ENCODE data around the gene PSAP. TPM values are rescaled to one million over a fixed set of nuclear protein-coding genes. Genes with fewer than 3 reads are reported as not detected.
A peak's percentile ranks its signal among the peaks of the same experiment; 100 is the strongest.
"Not testable (repeated sequence)": the region's sequence is repeated elsewhere in the genome, so short reads cannot be mapped to it uniquely, and the experiment has no call there.

PSAP gene
- total RNA-seq, 1 donor from 2014 or later: 614 TPM

DNA sequence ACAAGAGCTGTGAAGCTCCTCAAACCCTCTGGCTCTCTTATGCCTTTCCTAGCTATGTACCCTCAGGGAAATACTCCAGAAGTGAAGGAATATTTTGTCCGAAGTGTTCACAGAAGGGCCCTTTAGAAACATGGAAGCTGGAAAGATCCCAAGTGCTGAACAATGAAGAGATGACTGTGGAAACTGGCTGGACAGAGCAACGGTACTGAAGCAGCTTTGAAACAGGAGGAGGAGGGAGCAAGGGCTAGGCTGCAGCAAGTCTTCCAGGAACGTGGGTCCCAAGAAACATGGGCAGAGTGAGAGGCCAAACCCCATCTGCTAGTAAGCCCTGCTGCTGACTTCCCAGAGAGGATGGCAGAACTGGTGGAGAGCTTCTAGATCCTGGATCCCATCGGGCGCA, 3.0 kb upstream of the PSAP start:
- TF ChIP-seq, protein P1, sequence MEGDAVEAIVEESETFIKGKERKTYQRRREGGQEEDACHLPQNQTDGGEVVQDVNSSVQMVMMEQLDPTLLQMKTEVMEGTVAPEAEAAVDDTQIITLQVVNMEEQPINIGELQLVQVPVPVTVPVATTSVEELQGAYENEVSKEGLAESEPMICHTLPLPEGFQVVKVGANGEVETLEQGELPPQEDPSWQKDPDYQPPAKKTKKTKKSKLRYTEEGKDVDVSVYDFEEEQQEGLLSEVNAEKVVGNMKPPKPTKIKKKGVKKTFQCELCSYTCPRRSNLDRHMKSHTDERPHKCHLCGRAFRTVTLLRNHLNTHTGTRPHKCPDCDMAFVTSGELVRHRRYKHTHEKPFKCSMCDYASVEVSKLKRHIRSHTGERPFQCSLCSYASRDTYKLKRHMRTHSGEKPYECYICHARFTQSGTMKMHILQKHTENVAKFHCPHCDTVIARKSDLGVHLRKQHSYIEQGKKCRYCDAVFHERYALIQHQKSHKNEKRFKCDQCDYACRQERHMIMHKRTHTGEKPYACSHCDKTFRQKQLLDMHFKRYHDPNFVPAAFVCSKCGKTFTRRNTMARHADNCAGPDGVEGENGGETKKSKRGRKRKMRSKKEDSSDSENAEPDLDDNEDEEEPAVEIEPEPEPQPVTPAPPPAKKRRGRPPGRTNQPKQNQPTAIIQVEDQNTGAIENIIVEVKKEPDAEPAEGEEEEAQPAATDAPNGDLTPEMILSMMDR (conservative IDR thresholded peaks at IDR 0.05; ENCODE audit: low read depth, low read length): no peak
- no peak overlapping the region for H3K4me3 ChIP-seq (ENCODE audit: low read depth, low read length)
- DNase-seq (ENCODE audit: low read depth): no peak

DNA sequence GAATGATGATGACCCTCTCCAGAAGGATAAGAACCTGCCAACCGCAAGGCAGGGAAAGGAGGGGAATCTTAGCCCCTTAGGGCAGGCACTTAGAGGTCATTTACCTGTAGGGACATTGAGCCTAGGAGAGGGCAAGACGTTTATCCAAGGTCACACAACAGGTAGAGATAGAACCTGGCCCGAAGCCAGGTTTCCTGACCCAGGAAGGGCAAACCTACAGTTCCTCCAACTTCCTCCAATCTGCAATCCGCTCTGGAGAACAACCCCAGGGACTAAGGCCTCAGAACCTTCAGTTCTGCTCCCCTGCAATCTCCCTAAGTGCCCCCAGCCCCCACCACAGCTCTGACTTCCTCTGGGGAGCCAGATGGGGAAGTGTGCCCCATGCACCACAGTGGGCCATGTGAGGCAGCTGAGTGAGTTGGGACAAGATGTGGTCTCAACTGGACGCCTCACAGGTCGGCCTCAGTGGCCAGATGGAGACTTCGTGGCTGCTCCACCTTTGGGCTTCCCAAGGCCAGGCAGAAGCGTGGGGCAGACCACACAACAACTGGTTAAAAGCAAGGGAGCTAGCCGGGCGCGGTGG, 1.4 kb upstream of the PSAP start:
- no peak for DNase-seq (ENCODE audit: low read depth)
- no peak overlapping the region for H3K4me3 ChIP-seq (ENCODE audit: low read depth, low read length)
- TF ChIP-seq, protein P1 (conservative IDR thresholded peaks at IDR 0.05; ENCODE audit: low read depth, low read length): no peak

DNA sequence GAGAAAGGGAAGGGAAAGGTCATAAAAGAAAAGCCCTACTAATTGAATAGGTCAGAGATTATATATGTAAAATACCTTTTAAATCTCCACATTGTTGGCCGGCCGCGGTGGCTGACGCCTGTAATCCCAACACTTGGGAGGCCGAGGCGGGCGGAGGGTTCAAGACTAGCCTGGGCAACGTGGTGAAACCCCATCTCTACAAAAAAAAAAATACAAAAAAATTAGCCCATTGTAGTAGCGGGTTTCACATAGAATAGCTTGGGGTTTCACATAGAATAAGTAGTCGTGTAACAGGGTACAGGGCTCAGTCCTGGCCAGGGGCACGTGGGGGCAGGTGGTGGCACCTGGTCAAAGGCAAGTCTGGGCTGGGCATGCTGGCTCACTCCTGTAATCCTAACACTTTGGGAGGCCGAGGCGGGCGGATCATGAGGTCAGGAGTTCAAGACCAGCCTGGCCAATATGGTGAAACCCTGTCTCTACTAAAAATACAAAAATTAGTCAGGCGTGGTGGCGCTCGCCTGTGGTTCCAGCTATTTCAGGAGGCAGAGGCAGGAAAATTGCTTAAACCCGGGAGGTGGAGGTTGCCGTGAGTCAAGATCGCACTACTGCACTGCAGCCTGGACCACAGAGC, 529 bp upstream of the PSAP start:
- H3K4me3 ChIP-seq (ENCODE audit: low read depth, low read length): peak overlapping the region; percentile 100
- DNase-seq (ENCODE audit: low read depth): not testable (repeated sequence)

DNA sequence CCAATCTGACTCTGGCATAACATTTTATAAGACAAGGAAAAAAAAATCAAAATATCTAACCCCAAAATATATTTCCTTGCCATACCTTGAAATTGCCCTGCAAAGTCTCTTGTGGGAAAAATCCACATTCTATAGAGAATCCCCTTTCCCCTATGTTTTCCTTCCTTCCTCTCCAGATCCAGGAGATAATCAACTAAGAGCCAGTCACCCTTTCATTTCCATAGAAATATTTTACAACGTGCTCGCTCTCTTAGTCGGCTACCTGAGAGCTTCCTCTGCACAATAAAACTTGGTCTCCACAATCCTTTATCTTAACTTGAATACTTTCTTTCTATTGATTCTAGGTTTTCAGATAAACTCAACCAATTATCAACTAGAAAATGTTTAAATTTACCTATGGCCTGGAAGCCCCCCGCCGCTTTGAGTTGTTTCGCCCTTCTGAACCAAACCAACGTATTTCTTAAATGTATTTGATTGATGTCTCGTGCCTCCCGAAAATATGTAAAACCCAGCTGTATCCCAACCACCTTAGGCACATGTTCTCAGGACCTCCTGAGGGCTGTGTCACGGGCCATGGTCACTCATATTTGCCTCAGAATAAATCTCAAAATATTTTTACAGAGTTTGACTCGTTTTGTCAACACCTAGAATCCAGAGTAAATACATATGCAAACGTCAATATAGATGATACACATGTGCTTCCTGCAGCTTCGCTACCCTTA, 869 bp downstream of the PSAP start:
- DNase-seq (ENCODE audit: low read depth): no peak

DNA sequence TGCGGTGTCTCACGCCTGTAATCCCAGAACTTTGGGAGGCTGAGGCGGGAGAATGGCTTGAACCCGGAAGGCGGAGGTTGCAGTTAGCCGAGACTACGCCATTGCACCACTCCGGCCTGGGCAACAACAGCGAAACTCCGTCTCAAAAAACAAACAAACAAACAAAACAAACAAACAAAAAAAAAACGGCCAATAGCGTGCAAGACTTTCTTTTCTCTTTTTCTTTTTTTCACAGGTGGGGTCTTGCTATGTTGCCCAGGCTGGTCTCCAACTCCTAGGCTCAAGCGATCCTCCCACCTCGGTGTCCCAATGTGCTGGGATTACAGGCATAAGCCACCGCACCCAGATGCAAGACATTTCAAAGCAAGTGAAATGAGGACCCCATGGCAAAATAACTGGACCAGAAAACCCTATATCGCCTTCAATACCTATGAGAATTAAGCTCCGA, 1.6 kb downstream of the PSAP start:
- no peak for DNase-seq (ENCODE audit: low read depth)
- TF ChIP-seq, protein P1 (conservative IDR thresholded peaks at IDR 0.05; ENCODE audit: low read depth, low read length): no peak
- peak overlapping the region; percentile 100 for H3K4me3 ChIP-seq (ENCODE audit: low read depth, low read length)

More for the DNA sequence above, 869 bp downstream of the PSAP start:
- H3K4me3 ChIP-seq (ENCODE audit: low read depth, low read length): peak overlapping the region; percentile 100
- TF ChIP-seq, protein P1 (conservative IDR thresholded peaks at IDR 0.05; ENCODE audit: low read depth, low read length): no peak

DNA sequence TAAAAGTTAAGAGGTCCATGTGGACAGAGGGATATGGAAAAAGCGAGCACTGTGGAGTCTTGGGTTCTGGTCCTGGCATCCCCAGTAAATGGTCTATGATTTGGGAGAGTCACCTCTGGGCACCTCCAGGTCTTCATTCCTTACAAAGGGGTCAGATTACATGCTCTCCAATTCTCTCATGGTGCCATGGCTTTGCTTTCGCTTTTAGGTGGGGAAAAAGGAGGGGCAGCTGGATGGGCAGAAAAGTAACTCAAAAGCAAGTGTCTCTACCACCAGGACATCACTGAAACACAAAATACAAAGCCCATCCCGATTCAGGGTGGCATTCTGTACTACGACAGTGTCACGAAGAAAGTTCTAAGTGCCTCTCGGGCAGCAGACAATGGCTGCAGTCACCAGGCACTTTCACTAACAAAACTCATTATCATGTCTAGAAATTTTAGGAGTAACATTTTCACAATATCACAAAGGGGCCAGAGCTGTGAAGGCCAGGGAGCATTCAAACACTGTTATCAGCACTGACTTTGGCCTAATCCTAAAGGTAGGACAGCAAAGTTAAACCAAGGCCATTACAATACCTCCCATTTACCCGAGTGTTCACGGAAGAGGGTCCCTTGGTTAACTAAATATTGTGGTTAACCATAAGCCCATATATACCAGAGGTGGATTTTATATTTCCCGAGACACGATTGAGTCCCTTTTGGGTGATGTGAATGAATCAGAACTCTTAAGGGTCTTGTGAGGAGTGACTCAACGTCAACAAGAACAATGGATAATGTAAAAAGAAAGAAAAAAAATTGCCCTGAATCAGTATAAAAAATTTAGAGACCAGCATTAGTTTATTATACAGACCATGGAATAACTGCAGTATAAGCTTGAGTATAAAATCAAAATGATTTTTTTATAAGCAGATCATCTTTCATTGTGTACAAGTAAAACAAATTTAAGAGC, 2.5 kb downstream of the PSAP start:
- H3K4me3 ChIP-seq (ENCODE audit: low read depth, low read length): peak overlapping the region; percentile 100
- no peak for DNase-seq (ENCODE audit: low read depth)
- TF ChIP-seq, protein P1 (conservative IDR thresholded peaks at IDR 0.05; ENCODE audit: low read depth, low read length): no peak
